ENCODE measurements around the gene ZFAND4. TPM values are rescaled to one million over a fixed set of nuclear protein-coding genes. Genes with fewer than 3 reads are reported as not detected.

Gene ZFAND4
- total and polyA plus RNA-seq, 10 of the 15 experiments (the other 5 are each of a cell fraction or from before 2014, with no cell fraction given): 4.7 to 20.8 (median 12.8) TPM

GRCh38 chr10:45596526-45596925, 76.0 kb downstream of the ZFAND4 start:
- H3K27ac ChIP-seq (ENCODE audit: control insufficient read depth, insufficient read depth): no peak overlapping the region
- no peak overlapping the region for H3K9ac ChIP-seq (ENCODE audit: control insufficient read depth, insufficient read depth, low read length)
- no TSS peak for BruUV-seq (replicated peaks)
- intact Hi-C loops (cut with micrococcal nuclease; ENCODE audit: unreplicated experiment): no loop called here
- ChIA-PET POLR2A (no interaction called here), SMC1A (ENCODE audit: uncharacterized antibody, unreplicated experiment) (interaction anchor here (1.2 to 3.8 kb wide), 2 partner anchors 15 to 75 kb away, joined by 5 to 21 read pairs; no protein-coding TSS in a partner anchor), RAD21 (ENCODE audit: unreplicated experiment) (no interaction called here), CTCF (no interaction called here)
- in situ Hi-C loops (cut with MboI): no loop called here
- no peak overlapping the region for H2AFZ ChIP-seq (ENCODE audit: control insufficient read depth, low read depth, low read length)
- no peaks in the 10 kb centered on the region; the same call in 2 of the 3 replicates for H3K9me3 ChIP-seq (replicated peaks; ENCODE audit: control insufficient read depth, insufficient read depth, low read length)
- no peaks in the 10 kb centered on the region for H4K20me1 ChIP-seq (ENCODE audit: control insufficient read depth, insufficient read depth)
- no peaks in the 10 kb centered on the region for H3K36me3 ChIP-seq (ENCODE audit: control insufficient read depth in 2 of 2, insufficient read depth in 2 of 2, low read length in 1 of 2)
- H3K4me2 ChIP-seq (ENCODE audit: control insufficient read depth, insufficient read depth): no peak overlapping the region
- peaks cover 17% of the 10 kb centered on the region for H3K79me2 ChIP-seq (ENCODE audit: control insufficient read depth, insufficient read depth, low read length)
- WGBS (ENCODE audit: insufficient coverage, insufficient replicate concordance, low lambda C conversion rate, missing lambda C conversion rate): 72% methylated on average over 9 of the region's 9 CpGs
- H3K4me3 ChIP-seq: no peak overlapping the region
- peaks cover 3% of the 10 kb centered on the region; the same call in 1 of the 2 replicates for H3K4me1 ChIP-seq (ENCODE audit: control insufficient read depth, insufficient read depth, low read length)
- ATAC-seq (no peak), DNase-seq (ENCODE audit: low read depth, low spot score) (no peak), FAIRE-seq (no peak)
- H3K27me3 ChIP-seq (replicated peaks in 1 of 2; ENCODE audit: control insufficient read depth in 2 of 2, insufficient read depth in 2 of 2, low read length in 1 of 2): no peaks in the 10 kb centered on the region
- TF ChIP-seq MLLT1 (IDR thresholded peaks at IDR 0.05): no peak
- TF ChIP-seq NR2C1 (IDR thresholded peaks at IDR 0.05): no peak
- TF ChIP-seq PKNOX1 (IDR thresholded peaks at IDR 0.05): no peak
- TF ChIP-seq CTCF (IDR thresholded peaks at IDR 0.05 in 2 of 3, conservative IDR thresholded peaks at IDR 0.05 in 1 of 3; ENCODE audit: control insufficient read depth in 2 of 3, extremely low read depth in 1 of 3, insufficient read depth in 1 of 3, low read depth in 3 of 3, low read length in 3 of 3): no peak
- no peak for TF ChIP-seq CHD2 (IDR thresholded peaks at IDR 0.05; ENCODE audit: borderline replicate concordance, low read depth, low read length)
- no peak for TF ChIP-seq TCF3 (IDR thresholded peaks at IDR 0.05; ENCODE audit: borderline replicate concordance, insufficient read depth, low read depth, low read length)
- no peak for TF ChIP-seq ATF2 (IDR thresholded peaks at IDR 0.05; ENCODE audit: low read length)
- no peak for TF ChIP-seq WRNIP1 (IDR thresholded peaks at IDR 0.05; ENCODE audit: borderline replicate concordance, low read depth, low read length)
- TF ChIP-seq ZNF207 (IDR thresholded peaks at IDR 0.05; ENCODE audit: borderline replicate concordance): no peak
- TF ChIP-seq MAX (IDR thresholded peaks at IDR 0.05; ENCODE audit: low read depth, low read length): no peak
- TF ChIP-seq BCL3 (IDR thresholded peaks at IDR 0.05; ENCODE audit: borderline replicate concordance, insufficient read depth, low read depth, low read length, poor library complexity, severe bottlenecking): no peak
- no peak for TF ChIP-seq SIX5 (IDR thresholded peaks at IDR 0.05; ENCODE audit: low read depth, low read length, severe bottlenecking)
- TF ChIP-seq ASH2L (IDR thresholded peaks at IDR 0.05; ENCODE audit: borderline replicate concordance, low read depth): no peak
- TF ChIP-seq CBX5 (IDR thresholded peaks at IDR 0.05; ENCODE audit: low read depth): no peak
